ENCODE data around the gene CERS3.
A peak's percentile ranks its signal among the peaks of the same experiment; 100 is the strongest.

Gene CERS3

DNA sequence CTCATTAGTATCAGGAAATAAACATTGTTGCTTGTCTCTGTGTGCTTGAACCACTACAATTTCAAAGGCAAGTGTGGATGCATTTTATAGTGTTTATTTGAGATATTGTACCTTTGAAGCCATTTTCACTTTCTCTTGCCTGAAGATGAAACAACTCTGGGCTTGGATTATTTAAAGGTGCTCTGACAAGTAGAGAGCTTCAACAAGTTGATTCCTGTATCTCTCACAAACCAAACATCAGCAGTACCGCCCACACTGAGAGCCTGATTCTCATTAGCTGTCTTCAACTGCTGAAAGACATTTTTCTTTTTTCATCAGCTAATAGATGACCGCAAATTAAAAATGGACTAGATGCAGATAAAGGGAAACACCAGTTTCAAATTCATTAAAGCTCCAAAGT lies 806 bp upstream of the CERS3 start:
- no peak for DNase-seq (ENCODE audit: low spot score)

DNA sequence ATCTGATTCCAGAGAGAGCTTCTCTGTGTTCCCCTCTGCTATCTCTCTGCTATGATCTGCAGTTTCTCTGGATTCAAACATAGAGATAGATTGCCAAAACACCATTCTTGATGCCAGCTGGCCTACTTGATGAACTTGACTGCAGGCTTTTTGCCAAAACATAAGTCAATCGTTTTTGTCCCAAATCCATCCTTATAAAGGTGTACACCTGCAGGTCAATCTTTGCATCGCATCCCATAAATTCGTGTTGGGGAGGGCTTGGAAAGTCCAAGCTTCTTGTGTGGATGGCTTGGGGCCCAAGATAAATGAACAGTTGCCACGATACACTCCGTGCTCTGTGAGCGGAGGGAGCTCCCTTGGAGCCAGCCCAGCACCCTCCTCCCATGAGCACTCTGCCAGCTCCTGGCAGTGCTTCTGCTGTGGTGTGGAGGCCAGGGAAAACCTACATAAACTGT lies 2.7 kb downstream of the CERS3 start:
- no peak for DNase-seq (ENCODE audit: low spot score)

DNA sequence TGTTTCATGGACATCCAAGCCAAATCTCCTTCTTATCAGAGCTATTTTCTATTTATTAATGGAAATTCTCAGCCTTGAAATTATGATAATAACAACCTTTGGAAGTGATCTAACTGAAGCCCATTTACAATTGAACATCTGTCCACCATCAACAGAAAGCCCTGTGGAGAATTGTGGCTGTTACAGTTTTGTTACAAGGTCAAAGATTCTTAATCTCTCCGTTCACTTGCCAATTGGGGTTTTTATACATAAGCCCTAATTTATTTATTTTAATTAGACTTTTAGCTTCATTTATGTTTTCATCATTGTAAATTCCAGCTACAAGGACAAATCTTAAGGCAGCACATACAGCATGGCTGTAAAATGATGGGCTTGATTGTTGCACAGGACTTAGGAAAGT lies 3.3 kb downstream of the CERS3 start:
- no peak for DNase-seq (ENCODE audit: low spot score)

DNA sequence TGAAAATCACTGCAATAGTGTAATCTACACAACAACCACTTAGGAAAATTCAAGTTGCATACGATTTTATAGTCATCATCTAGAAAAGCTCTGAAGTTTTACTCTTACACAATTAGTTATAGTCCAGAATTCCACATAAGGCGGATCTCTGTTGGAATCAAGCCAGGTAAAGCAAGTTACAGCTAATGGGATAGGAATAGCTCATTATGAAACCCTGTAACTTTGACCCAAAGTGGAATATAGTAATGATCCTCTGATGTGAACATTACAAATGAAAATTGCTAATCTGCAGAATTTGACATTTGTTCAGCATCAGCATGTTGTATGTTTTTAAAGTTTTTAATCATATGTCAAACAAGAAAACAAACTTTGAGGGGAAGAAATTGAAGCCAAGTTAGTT lies 4.4 kb downstream of the CERS3 start:
- DNase-seq (ENCODE audit: low spot score), result no peak

DNA sequence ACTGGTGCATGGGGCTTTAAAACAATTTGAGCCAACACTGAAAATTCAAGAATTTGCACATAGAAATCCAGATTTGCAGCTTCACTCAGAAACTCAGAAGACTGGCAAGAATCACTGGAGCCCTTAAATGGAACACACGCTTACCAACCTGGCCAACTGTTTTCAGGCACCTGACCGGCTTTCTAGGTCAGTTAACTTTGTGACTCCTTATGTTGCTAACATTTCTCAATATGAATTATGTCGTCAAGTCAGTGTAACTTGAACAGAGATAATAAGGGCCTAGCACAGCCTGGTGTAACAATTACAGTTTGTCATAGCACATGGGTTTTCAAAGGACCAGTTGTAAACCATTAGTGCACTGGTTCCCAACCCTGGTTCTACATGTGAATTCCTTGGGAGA lies 6.8 kb downstream of the CERS3 start:
- no peak for DNase-seq (ENCODE audit: low spot score)

DNA sequence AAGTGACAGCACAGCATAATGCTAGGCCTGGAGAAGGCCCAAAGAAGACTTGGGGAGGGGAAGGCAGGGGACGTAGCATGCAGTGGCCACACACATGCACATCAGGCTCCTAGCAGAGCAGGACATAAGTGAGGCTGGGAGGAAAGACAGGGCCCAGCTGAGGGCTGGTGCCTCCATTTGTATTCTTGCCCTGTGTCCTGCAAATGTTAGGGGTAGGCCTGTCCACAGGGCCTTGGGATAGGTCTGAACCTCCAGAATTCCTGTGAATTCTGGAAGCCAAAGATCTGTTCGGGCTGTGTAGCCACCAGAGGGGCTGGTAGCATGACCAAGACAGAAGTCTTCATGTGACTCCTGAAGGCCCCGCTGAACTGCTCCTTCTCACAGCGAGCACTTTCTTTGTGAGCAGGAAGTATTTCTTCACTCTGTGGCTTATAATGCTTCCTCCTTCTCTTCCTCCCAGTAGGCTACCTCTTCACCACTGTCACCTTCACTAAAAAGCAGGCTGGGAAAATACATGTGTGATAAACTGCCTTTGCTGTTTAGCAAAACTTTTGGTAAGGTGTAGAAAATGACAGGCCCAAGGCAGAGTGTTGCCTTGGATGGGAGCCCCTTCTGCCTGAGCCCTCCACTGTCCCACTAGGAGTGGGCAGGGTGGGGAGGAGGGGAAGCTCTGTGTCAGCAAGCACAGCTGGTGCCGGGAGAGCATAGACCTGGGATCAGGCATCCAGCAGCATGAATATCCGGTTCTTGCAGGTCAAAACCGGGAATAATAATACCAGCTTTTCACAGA lies 8.4 kb downstream of the CERS3 start:
- DNase-seq (ENCODE audit: low spot score), result no peak

DNA sequence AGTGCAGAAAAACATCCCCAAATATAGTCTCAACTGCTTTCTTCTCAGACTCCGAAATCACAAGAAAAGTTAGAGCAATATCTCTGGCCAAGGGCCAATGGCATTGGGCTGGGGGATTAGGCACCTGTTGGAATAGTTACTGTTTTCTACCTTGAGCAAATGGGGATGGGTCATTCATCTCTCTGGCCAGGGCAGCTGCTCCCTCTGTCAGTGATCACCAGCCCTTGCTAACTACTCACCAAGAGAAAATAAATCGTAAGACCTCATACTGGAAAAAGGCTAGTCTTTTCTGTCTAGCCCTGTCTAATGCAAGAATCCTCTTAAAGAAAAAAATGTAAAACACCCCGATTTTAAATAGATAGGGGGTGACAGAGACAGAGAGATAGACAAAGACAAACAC lies 10.9 kb downstream of the CERS3 start:
- no peak for DNase-seq (ENCODE audit: low spot score)

DNA sequence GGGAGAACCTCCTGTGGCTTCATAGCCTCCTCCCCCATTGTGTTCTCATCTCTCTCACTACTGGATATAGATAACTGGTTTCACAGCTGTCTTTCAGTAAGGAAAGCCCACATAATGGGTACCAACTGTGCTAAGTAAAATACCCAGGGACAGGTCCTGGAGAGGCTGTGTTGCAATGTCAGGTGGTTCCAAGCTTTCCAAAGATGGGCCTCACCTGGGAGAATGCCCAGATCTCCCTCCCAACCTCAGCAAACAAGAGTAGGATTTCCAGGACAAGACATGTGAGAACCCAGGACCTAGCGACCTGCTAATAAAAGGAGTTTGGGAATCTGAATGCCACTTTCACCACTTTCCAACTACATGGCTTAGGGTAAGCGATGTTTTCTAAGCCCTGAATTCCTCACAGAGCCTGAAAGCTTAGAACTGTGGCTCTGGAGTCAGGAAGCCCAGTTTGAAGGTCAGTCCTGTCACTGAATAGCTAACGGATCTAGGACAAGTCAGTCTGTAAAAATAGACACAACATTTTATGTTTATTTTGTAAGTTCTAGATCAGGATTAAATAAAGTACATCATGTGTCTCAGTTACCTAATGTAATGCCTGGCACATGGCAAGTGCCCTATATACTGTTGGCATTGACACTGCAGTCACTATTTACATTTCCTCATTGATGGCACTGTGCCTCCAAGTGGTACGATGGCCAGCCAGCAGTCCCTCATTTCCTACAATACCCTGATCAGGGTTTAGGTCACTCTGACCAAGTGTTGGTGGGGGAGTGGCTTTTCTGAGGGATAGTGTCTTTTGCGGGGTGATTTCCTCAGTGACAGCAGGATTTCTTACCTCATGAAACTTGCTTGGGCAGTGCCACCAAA lies 11.9 kb downstream of the CERS3 start:
- no peak for DNase-seq (ENCODE audit: low spot score)

DNA sequence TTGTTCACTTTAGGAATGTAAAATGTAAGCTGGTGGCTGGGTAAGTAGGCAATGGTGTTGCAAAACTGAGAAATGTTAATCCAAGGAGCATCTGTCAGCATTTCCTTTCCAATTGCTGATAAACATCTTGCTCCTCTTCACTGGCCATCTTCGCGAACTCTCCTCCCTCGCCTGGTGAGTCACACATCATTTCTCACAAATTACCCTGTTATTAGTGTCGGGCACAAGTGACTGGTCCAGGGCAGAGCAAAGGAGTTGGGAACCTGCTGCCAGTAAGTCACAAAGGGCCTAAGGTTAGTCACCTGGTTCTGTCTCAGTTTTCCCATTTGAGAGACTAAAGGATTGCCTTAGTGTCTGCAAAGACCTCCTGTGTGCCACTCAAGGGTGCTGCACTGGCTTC lies 13.0 kb downstream of the CERS3 start:
- no peak for DNase-seq (ENCODE audit: low spot score)

DNA sequence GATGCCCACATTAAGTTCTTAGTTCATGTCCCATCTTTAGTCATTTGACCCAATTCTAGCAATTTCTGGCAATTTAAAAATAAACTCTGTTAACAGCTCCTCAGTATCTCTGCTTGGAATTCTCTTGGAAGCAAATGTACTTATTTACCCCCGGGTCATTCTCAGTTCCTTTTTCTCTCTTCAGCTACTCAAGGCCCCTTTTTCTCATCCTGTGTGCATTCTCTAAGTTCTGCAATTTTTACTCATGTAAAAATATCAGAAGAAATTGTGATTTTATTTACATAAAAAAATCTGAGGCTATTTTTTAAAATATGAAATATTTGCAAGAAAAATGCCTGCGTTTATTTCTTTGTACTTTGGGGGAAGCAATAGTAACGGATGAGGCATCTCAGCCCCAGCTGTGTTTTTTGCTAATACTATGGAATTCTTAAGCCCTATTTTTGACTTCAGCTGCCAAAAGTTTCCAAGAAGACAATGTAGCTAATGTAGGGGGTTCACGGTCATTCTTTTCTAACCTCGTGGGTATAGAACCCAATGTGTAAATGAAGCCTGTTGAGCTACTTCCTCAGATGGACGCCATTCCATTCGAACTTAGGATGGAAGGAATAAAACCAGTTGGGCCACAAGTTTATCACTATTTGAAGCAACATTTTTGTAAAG lies 20.0 kb downstream of the CERS3 start:
- DNase-seq (ENCODE audit: low spot score), result no peak

DNA sequence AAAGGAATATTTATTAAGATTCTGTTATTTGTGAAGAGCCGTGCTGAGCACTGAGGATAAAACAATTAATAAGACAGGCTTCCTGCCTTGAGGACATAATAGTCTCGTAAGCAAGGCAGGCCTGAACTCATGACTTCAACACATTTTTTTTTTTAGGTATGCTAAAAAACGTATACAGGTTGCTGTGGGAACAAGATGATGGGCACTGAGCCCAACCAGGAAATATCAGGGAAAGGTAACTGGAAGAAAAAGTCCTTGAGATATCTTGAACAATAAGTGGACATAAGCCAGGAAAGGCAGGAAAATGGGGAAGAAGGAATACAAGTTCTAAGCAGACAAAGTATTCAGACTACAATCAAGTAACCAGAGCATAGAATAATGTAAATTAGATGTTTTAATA lies 26.1 kb downstream of the CERS3 start:
- DNase-seq (ENCODE audit: low spot score), result no peak

DNA sequence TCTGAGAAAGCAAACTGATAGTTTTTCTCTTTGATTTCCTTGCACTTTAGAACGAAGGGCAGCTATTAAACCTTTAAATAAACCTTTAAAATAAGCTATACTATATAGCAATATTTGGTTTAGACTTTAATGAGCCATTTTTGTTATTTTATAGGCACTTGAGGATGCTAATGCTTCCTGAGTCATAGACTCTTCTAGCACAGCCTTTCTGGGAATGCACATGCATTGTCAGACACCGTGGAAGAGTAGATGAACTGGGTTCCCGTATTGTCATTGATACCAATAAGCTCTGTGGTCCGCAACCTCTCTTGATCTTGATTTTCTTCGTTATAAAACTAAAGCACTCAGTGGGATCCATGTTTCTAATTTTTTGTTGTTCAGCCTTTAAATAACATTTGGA lies 27.6 kb downstream of the CERS3 start:
- DNase-seq (ENCODE audit: low spot score), result no peak

DNA sequence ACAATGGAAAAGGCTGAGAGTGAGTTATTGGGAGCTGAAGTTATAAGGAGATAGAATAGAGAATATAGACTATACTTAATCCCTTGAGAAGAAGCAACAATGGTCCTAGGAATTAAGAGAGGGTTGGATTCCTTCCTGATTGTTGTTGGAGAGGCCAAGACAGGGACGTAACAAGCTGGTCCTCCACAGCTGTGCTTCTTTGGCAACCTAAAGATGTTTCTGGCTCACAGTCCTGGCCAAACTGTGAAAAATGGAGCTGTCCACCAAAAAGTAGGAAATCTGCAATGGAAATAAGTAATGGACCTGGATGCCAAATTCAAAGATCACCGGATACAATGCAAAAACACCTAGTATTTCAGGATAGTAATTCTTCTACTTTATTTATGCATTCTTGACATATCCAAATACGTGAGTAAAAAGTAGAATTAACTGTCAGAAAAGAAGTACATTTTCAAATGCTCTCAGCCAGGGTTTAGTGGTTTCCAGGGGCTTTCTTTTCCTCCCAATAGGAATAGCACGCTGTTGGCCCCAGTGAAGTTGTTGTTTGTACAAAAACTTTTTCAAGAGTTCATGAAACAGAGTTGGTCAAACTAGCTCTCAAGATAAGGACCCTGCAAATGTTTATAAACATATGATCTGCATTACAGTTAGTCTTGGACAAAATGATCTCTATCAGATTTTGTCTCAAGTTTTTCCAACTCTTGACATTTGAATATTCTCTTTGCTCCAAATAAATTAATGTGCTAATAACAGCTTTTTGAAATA lies 28.3 kb downstream of the CERS3 start:
- DNase-seq (ENCODE audit: low spot score), result no peak

DNA sequence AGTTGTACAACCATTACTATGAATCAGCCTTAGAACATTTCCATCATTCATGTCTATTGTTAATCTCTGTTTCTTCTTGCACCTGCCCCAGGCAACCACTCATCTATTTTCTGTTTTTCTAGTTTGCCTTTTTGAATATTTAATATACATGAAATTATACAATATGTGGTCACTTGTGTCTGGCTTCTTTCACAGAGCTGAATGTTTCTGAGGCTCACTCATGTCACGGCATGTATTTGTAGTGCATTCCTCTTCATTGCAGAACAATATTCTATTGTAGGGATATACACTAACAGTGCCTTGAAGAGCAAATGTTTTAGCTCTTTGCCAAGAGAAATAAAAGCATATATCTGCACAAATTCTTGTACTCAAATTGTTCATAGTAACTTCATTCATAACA lies 32.9 kb downstream of the CERS3 start:
- no peak for DNase-seq (ENCODE audit: low spot score)

DNA sequence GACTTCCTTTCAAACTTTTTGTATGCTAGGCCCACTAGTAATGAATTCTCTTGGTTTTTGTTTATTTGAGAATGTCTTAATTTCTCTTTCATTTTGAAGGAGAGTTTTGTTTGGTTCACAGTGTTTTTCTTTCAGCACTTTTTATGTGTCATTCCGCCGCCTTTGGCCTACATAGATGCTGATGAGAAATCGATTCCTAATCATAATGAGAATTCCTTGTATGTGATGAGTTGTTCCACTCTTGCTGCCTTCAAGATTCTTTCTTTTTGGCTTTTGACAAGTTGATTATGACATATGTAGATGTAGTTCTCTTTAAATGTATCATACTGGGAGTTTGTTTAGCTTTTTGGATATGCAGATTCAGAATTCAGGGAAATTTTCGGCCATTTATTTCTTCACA lies 35.5 kb downstream of the CERS3 start:
- DNase-seq (ENCODE audit: low spot score), result no peak

DNA sequence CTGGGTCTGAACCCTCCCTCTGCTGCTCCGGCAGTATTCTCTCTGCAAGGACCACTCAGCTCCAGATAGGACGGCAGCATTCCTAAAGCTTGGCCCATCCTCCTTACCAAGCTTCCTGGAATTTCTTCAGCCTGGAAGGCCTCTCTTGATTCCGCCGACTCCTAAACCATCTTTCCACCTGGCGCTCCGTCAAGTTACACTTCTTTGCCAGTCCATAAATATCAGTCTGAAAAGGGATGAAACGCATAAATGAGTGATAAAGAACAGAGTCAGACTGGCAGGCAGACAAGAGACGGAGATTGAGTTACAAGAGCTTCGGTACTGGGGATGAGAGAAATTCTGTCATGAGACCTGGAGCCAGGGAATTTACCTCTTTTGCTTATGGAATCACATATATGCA lies 44.3 kb downstream of the CERS3 start:
- no peak for DNase-seq (ENCODE audit: low spot score)

DNA sequence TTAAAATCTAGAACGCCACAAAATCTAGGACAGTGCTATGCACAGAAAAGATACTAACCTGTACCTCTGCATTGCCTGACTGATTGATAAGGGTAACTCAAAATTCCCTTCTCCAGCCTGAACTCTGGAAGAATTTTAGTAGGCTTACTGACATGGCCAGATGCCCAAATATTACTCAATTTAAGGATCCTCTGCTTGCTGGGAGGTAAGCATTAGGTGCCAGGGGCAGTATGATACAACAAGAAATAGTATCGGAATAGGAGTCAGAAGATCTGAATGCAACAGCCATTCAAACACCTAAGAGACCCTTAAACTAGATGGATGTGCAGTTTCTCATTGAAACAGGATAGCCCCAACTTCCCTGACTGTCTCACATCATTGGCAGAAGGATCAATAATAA lies 45.4 kb downstream of the CERS3 start:
- no peak for DNase-seq (ENCODE audit: low spot score)

DNA sequence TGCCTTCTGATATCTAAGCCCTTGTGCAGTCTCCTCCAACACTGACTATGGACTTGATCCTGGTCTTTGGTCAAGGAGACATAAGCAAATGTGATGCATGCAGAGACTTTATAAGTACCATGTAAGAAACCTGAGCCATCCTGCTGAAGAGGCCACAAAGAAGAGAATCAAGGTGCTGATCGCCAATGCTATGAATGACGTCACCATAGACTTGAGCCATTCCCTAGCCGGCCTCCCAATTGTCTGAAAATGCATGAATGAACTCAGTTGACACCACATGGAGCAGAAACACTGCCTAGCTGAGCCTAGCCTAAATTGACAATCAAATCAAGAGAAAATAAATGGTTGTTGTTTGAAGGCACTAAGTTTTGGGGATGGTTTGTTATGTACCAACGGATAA lies 51.9 kb downstream of the CERS3 start:
- no peak for DNase-seq (ENCODE audit: low spot score)

DNA sequence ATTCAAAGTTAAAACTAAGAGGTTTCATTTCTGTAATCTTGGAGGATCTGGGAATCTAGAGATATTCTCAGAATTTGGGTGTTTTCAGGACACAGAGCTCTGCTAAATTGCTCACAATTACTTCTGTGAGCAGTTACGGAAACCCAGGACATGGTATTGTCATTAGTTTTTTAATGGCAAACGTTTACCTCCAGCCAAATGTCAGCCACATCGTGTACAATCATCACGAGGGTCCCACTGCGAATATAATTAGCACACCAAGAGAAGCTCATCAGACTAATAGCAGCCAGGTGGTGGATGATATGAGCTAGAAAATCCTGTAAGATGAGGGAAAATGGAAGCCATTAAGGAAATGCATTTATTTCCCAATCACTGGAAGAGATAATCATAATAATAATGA lies 56.0 kb downstream of the CERS3 start:
- DNase-seq (ENCODE audit: low spot score), result no peak

DNA sequence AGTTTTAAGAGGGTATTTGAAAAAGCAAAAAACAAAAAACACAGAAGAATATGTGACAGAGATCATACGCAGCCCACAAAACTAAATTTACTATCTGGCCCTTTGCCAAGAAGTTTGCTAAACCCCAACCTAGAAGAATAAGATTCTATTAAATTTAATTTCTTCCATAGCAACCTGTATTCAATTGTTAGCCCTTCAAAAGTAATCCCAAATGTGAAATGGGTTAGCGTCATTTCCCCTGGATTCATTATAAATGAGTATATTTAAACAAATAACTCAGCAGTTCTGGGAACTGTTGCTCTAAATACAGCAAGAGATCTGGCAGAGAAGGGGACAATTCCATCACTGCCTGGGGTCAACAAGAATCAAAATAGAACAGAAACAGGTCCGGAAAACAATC lies 56.8 kb downstream of the CERS3 start:
- no peak for DNase-seq (ENCODE audit: low spot score)

DNA sequence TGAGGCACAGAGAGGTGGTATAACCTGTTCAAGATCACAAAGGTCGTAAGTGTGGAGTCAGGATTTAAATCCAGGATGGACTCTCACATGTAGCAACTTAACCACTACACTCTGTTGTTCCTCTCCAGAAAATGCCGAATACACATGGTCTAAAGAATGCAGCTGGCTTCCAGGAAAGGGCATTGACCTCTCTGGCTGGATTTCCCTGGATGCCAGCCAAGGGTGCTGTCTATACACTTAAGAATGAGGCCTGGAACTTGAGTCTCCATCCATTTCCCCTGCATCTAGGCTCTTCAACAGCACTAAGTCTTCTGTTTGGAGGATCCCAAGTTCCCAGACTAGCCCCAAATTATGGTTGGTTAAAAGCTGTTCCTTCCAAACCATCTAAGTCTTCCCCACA lies 60.5 kb downstream of the CERS3 start:
- DNase-seq (ENCODE audit: low spot score), result peak; percentile 76

DNA sequence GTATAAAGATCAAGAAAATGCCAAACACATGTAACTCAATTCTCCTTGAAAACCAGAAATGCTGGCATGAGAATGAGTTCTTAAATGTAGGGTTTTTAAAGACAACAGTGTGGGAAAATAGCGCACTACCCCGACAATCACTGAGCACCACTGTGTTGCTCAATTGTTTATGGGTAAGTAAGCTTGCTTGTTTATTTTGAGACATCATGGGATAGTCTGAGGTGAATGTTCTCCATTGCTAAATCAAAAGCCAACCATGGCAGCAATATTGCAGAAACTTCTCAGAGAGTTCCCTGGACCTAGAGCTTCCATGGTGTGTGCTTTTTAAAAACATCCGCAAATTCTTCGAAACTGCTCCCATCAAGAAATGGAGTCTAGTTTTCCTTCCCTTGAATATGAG lies 62.7 kb downstream of the CERS3 start:
- no peak for DNase-seq (ENCODE audit: low spot score)

Measured in kidney tubule cell (primary cell).